Transverse colon (tissue), 4 donors: ENCODE results near the gene ALPK1. TPM values are rescaled to one million over a fixed set of nuclear protein-coding genes. Genes with fewer than 3 reads are reported as not detected.

Experiments
- DNase-seq: peaks from one replicate; pipeline ENCODE4 v3.0.0-alpha.2; 2019
- H3K27ac ChIP-seq, 4 donors: fragments of 200-600 bp; sonication (generic); 2 replicates each; pipeline ENCODE4 v1.5.1; 2016 to 2018; ENCODE audit warnings: inconsistent platforms in 4 of 4
- H3K27me3 ChIP-seq: fragments of 200-600 bp; sonication (generic); 2 replicates; pipeline ENCODE4 v1.5.1; 2017; ENCODE audit warnings: inconsistent platforms
- H3K36me3 ChIP-seq, 4 donors: fragments of 200-600 bp; sonication (generic); 2 replicates each; pipeline ENCODE4 v1.5.1; 2017 to 2019; ENCODE audit warnings: inconsistent platforms in 4 of 4
- H3K4me1 ChIP-seq, 4 donors: fragments of 200-600 bp; sonication (generic); 2 replicates each; pipeline ENCODE4 v1.5.1; 2017 to 2020; ENCODE audit warnings: inconsistent platforms in 4 of 4
- H3K4me3 ChIP-seq, 4 donors: fragments of 200-600 bp; sonication (generic); 1 replicate in 1 of 4; 2 replicates in 3 of 4; pipeline versions ENCODE4 v1.5.1 to v1.6.1; 2017 to 2019; ENCODE audit warnings: inconsistent platforms in 4 of 4
- H3K9me3 ChIP-seq, 2 donors: fragments of 200-600 bp; sonication (generic); 2 replicates each; pipeline ENCODE4 v1.5.1; 2017 to 2019; ENCODE audit warnings: inconsistent platforms in 2 of 2
- EP300 ChIP-seq: sonication (generic); formaldehyde crosslinking; IDR thresholded peaks from one replicate; pipeline ENCODE4 v1.6.1; 2017; ENCODE audit warnings: antibody characterized with exemption, low read depth
- POLR2A ChIP-seq: fragments of 450-650 bp; IDR thresholded peaks from one replicate; pipeline ENCODE4 v1.6.1; 2016; ENCODE audit warnings: antibody characterized with exemption, mild to moderate bottlenecking, moderate library complexity
- POLR2AphosphoS5 ChIP-seq, 3 donors: sonication (generic); formaldehyde crosslinking; IDR thresholded peaks; one replicate each; pipeline ENCODE4 v1.6.1; 2016; ENCODE audit warnings: antibody characterized with exemption in 3 of 3
- WGBS, 2 donors: methylation state at CpG; one replicate each; pipeline ENCODE4 v1.1.5; 2018; ENCODE audit warnings: low coverage in 1 of 2; 5-methylcytosine and 5-hydroxymethylcytosine counted together
- in situ Hi-C, 4 donors: fragments of 200-750 bp; cut with MboI; loops; one replicate each; pipeline versions ENCODE4 v1.15.0 to v1.15.1; 2017; ENCODE audit warnings: low sequenced_read_pairs in 3 of 4, low pct_ligation_motif_present in 1 of 4, low pct_unique_long_range_greater_than_20kb in 1 of 4
- intact Hi-C: fragments of 100-400 bp; cut with DNase I; formaldehyde crosslinking; loops from one replicate; pipeline ENCODE4 v1.15.1; 2023; ENCODE audit warnings: low total_unique reads
- total RNA-seq, 4 donors: library from RNA; depleted of rRNA; stranded (reverse); fragments of >200 nt; gene quantifications; one replicate each; pipeline ENCODE4 v1.1.0, GENCODE V29; 2016
- TF ChIP-seq, protein P1 (sequence below), 5 experiments: fragments of 200-600 bp in 3 of 5; fragments of 450-650 bp in 2 of 5; sonication (generic) in 3 of 5; IDR thresholded peaks; 1 replicate in 2 of 5; 2 replicates in 3 of 5; pipeline ENCODE4 v1.5.1; 2016 to 2017; ENCODE audit warnings: antibody characterized with exemption in 5 of 5, inconsistent platforms in 3 of 5, mild to moderate bottlenecking in 2 of 5, moderate library complexity in 1 of 5

Gene ALPK1
- total RNA-seq, 4 donors from 2014 or later: 15.5 to 45.1 (median 27.4) TPM

DNA sequence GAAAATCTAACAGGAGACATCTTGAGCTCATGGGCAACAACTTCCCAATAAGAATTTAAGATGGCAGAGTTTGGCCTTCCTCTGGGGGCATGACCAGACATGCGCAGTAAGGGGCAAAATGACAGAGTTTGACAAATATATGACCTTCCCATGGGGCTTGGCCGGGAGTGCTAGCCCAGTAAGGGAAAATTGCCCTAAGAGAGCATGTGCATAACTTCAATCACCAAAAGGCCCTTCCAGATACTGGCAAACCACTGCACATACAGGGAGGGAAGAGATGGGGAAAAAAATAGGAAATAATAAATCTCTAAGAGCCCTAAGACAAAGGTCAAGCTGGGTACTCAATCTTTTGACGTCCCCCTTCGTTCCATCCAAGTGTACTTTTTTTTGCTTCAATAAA lies 24.9 kb upstream of the ALPK1 start:
- Histone ChIP-seq H3K36me3 (no peaks in the 10 kb centered on the region), H3K27ac (no peak overlapping the region), H3K4me1 (no peaks in the 10 kb centered on the region), H3K9me3 (no peaks in the 10 kb centered on the region), H3K4me3 (no peak overlapping the region), H3K27me3 (no peaks in the 10 kb centered on the region)
- WGBS, 2 donors: 85 to 88% methylated on average over 2 to 4 of the region's 4 CpGs
- intact Hi-C loops: no loop called here
- in situ Hi-C loops: no loop called here
- no peak for DNase-seq
- no peak for TF ChIP-seq POLR2AphosphoS5 (IDR thresholded peaks at IDR 0.05)
- TF ChIP-seq EP300: no peak
- TF ChIP-seq POLR2A: no peak
- TF ChIP-seq, protein P1, sequence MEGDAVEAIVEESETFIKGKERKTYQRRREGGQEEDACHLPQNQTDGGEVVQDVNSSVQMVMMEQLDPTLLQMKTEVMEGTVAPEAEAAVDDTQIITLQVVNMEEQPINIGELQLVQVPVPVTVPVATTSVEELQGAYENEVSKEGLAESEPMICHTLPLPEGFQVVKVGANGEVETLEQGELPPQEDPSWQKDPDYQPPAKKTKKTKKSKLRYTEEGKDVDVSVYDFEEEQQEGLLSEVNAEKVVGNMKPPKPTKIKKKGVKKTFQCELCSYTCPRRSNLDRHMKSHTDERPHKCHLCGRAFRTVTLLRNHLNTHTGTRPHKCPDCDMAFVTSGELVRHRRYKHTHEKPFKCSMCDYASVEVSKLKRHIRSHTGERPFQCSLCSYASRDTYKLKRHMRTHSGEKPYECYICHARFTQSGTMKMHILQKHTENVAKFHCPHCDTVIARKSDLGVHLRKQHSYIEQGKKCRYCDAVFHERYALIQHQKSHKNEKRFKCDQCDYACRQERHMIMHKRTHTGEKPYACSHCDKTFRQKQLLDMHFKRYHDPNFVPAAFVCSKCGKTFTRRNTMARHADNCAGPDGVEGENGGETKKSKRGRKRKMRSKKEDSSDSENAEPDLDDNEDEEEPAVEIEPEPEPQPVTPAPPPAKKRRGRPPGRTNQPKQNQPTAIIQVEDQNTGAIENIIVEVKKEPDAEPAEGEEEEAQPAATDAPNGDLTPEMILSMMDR (IDR thresholded peaks at IDR 0.05): no peak

DNA sequence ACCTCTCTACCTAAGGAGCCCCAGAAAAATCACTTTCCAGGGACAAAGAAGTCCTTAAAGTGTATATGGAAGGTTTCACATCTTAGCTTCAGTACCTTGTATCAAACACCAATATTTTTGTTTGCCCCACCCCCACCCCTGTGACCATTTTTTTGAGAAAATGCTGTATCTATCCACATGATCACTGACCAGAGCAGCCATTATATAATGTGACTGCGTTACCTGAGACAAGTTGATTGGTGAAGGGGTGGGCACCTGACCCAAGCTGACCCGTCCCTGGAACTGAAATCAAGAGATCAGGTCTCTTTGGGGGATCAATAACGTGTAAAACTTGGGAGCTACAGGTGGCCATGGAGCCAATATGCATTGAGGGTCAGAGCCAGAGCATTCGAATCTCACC lies 22.2 kb upstream of the ALPK1 start:
- no peaks in the 10 kb centered on the region for H3K27me3 ChIP-seq
- no peaks in the 10 kb centered on the region for H3K36me3 ChIP-seq
- in situ Hi-C loops (no loop called here), intact Hi-C loops (no loop called here)
- H3K27ac ChIP-seq: no peak overlapping the region
- no peak for DNase-seq
- no peaks in the 10 kb centered on the region for H3K9me3 ChIP-seq
- 96 to 100% methylated on average over 2 to 4 of the region's 4 CpGs for WGBS, 2 donors
- H3K4me1 ChIP-seq: peaks cover 0 to 7% (median 0%) of the 10 kb centered on the region in 4 donors
- no peak overlapping the region for H3K4me3 ChIP-seq
- TF ChIP-seq POLR2A (no peak), POLR2AphosphoS5 (IDR thresholded peaks at IDR 0.05) (no peak), EP300 (no peak)
- TF ChIP-seq, protein P1 (IDR thresholded peaks at IDR 0.05): no peak

DNA sequence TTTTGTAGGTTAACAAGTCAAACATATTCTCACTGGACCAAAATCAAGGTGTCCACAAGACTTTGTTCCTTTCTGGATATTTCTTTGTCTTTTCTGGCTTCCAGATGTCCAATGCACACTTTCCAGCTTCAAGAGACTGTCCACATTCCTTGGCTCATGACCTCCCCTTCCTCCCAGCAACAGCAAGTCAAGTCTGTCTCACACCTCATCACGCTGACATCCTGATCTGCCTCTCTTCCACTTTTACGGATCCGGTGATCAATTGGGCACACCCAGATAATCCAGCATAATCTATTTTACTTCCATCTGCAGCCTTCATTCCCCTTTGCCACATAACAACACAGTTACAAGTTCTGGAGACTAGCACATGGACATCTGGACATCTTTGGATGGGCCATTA lies 21.1 kb upstream of the ALPK1 start:
- intact Hi-C loops: no loop called here
- Histone ChIP-seq H3K9me3 (no peaks in the 10 kb centered on the region), H3K27ac (no peak overlapping the region), H3K27me3 (no peaks in the 10 kb centered on the region), H3K4me3 (no peak overlapping the region), H3K4me1 (peaks cover 0 to 7% (median 0%) of the 10 kb centered on the region in 4 donors), H3K36me3 (no peaks in the 10 kb centered on the region)
- no peak for DNase-seq
- in situ Hi-C loops: no loop called here
- TF ChIP-seq POLR2AphosphoS5 (IDR thresholded peaks at IDR 0.05) (no peak), POLR2A (no peak), EP300 (no peak)
- TF ChIP-seq, protein P1 (IDR thresholded peaks at IDR 0.05): no peak
- whole genome bisulfite sequencing, 2 donors: 92 to 96% methylated on average over 3 of the region's 3 CpGs

DNA sequence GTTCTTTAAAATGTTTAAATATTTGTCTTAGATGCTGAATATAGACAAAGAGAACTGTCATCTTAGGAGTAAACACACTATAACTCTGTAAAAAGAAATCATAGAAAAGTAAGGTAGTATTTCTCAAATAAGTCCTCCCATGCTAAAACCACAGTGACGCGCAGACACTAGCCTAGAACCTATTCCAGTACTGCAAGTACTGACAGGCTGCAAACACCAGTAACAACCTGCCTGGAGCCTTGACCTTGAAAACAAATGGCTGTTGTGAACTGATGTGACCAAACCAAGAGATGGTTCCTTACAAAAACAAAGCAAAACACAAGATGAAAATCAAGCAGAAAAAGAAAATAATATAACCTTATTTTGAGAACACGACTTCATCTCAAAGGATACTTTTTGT lies 19.9 kb upstream of the ALPK1 start:
- DNase-seq: no peak
- in situ Hi-C loops: no loop called here
- intact Hi-C loops: no loop called here
- TF ChIP-seq EP300 (no peak), POLR2A (no peak), POLR2AphosphoS5 (IDR thresholded peaks at IDR 0.05) (no peak)
- TF ChIP-seq, protein P1 (IDR thresholded peaks at IDR 0.05): no peak
- H3K27ac ChIP-seq: no peak overlapping the region
- no peaks in the 10 kb centered on the region for H3K36me3 ChIP-seq
- peaks cover 0 to 7% (median 0%) of the 10 kb centered on the region in 4 donors for H3K4me1 ChIP-seq
- 88 to 91% methylated on average over 2 to 3 of the region's 3 CpGs for whole genome bisulfite sequencing, 2 donors
- H3K27me3 ChIP-seq: no peaks in the 10 kb centered on the region
- no peak overlapping the region for H3K4me3 ChIP-seq
- H3K9me3 ChIP-seq: no peaks in the 10 kb centered on the region
